Stimulated activated CD8-positive, alpha-beta memory T cell treated with anti-CD3 and anti-CD28 coated beads, Interleukin-4, amount 100 ng/mL, for 4 hours (primary cell): ENCODE measurements around the gene ARNT2.

Experiments
- DNase-seq, 2 donors: peaks; one replicate each; pipeline ENCODE4 v3.0.0-alpha.2; 2020; ENCODE audit warnings: low read depth in 2 of 2, low spot score in 1 of 2

ARNT2 gene

DNA sequence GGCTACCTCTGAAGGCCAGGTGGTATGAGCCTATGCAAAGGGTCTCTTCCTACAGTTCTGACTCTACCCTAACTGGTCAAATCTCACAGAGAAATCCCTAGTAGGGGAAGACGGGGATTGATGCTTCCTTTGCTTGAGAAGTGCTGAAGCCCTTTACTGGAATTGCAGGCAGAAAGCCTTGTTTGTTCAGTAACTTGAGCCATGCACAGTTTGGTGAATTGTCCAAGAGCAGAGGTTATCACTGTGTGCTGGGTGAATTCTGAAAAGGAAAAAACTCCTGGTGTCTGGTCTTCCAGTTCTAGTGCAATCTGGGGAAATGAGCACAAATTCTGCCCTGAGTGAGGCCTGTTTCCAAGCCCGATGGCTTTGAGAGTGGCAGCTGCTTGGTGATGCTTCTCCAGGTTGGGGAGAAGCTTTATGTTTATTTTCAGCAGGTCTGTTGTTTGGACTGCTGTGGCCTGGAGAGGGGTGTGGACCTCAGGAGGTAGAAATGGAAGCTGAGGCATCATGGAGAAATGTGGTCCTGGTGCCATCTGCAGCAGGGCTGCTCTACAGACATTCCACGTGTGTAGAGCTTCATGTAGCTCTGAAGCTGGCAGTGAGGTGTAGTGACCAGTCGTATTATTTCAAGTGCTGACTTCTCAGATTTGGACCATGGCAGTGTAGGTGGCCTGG is 60.9 kb downstream of the ARNT2 start:
- no peak for DNase-seq

DNA sequence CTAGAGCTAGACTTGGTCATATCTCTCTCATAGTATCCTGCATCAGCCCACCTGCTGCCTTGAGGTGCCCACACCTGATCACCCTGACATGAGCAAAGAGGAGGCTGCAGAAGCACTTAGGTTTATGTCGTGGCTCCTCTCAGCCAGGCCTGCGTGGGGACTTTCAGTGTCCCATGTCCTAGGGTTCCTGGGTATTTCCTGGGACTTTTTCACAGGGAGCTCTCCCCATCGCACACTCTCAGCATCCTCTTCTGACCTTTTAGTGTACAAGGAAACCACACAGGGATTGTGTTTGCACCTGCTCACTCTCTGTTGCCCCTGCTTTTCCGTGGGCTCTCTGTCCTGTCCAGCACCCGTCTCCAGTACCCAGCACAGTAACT is 61.4 kb downstream of the ARNT2 start:
- DNase-seq: no peak

GRCh38 chr15:80466543-80466942 is 62.4 kb downstream of the ARNT2 start:
- DNase-seq: no peak

DNA sequence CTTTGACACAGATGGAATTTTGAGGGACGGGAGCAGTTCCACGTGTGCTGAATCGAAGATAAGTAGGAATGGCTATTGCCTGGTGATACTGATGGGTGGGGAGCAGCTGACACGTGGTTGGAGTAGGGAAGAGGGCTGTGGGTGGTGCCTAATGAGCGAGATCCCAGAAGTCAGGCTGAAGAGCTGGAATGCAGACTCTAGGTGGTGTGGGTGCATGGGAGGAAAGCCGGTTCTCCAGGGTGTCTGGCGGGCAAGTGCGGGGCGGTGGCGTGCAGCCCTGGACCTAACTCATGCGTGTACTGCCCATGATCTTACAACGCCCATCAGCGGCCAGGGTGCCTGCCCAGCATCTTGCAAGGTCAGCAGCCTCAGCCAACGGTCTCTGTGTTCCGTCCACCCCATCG is 63.1 kb downstream of the ARNT2 start:
- DNase-seq: no peak

DNA sequence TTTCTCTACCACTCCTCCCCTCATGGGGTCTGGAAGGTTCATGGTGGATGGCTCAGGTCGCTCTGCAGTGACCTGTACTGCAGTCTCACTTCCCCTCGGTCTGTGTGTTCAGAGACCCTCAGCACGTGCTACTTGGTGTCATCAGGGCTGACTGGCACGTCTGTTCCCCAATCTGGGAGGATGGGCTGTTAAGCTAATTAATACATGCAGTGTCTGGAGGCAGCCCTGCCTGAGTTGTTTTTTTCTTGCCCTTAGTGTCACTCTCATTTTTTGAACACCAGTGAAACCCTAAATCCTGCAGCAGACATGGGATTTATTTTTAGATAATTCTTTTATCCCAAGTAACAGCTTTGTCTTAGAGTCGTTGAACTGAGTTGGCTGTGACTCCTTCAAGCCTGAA is 64.6 kb downstream of the ARNT2 start:
- no peak for DNase-seq

DNA sequence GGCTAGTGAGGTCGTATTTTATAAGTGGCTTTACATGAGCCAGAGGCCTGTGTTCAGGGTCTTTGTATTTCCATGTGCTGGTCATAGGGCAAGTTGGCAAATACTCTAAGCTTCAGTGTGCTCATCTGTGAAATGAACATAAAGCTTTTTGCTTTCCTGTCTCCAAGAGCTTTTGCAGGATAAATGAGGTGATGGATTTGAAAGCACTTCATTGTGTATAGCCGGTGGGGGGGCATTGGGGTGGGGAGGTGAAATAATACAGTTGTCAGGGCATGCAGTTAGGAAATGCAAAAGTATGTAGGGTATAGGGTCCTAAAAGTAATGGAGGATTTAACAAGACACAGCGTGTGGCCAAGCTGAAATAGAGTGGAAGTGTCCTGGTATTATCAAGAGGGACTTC is 67.7 kb downstream of the ARNT2 start:
- DNase-seq: no peak

GRCh38 chr15:80473286-80474223 is 69.4 kb downstream of the ARNT2 start:
- DNase-seq: no peak

GRCh38 chr15:80474224-80475215 is 70.3 kb downstream of the ARNT2 start:
- no peak for DNase-seq

DNA sequence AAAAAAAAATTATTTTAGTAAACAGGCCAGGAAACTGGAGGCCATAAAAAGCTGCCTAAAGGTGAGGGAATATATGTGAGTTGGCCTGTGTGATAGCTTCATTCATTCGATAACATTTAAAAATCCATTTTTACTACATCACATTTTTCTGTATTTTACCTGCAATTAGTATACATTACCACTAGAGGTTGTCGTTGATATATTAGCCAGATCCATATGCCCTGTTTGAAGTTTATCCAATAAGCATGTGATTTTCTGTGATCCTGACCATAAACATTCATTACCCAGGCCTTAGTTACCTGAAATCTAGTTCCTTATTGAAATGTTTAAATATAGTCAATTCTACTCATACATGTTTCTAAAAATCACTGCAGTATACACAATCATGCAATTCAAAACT is 71.4 kb downstream of the ARNT2 start:
- no peak for DNase-seq

- no peak for DNase-seq
Observed at GRCh38 chr15:80476036-80476435, 71.9 kb downstream of the ARNT2 start.

DNA sequence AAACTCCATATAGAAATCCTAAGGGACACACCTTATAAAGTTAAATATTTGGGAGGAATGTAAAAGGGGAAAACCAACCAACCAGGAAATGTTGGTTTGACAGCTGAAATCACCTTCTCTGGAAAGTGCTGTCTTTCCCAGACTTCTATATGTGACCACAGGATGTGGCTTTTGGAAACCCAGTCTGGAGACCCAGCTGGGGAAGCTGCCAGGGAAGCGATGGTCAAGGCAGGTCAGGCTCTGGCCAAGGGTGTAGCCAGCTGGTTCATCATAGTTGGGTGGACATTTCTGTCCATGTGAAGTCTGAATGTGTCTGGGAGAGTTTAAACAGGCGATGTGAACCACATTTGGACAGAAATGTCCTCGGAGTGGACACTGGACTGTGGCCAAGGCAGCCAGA is 73.9 kb downstream of the ARNT2 start:
- DNase-seq: no peak

DNA sequence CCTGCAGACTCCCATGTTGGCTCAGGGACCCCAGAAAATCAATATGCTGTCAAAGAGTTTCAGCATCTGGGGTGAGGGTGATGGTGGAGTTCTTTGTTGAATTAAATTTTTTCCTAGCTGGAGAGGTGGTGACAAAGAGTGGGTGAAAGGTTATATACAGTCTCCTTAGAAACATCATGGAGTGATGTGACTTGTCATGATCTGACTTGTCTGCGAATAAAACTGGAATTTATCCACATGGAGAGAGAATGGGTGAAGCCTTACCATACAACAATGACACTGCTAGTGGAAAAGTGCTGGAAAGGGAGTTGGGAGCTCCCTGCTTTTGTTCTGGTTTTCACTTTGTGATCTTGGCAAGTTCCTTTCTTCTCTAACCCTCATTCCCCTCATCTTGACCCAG is 75.0 kb downstream of the ARNT2 start:
- DNase-seq: no peak

- no peak for DNase-seq
Observed at GRCh38 chr15:80480171-80480811, 76.1 kb downstream of the ARNT2 start.

- no peak for DNase-seq
Observed at GRCh38 chr15:80480909-80481308, 76.7 kb downstream of the ARNT2 start.

GRCh38 chr15:80482696-80483095 is 78.5 kb downstream of the ARNT2 start:
- no peak for DNase-seq

DNA sequence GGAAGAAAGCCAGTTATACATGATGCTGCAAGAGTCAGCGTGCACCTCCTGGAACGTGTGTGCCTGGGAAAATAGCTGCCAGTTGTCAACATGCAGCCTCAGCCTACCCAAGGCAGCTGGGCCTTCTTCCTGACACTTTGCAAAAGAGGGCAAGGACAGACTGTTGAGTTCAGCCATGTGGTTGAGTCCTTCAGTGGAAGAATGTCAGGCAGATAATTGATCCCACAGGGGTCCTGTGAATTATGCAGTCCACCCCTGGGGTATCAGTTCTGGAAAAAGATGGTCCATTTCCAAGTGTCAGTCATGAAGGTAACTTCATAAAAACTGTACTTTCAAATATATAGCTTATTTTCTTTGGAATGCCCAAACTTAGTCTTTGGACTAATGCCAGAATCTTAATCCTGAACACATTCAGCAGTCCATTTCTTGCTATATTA is 79.6 kb downstream of the ARNT2 start:
- DNase-seq: no peak

- DNase-seq: no peak
Observed at GRCh38 chr15:80484333-80484864, 80.2 kb downstream of the ARNT2 start.

- no peak for DNase-seq
Observed at GRCh38 chr15:80485370-80486164, 81.4 kb downstream of the ARNT2 start.

- no peak for DNase-seq
Observed at GRCh38 chr15:80487839-80488390, 83.7 kb downstream of the ARNT2 start.
